ENCODE results near the gene VIL1.

The VIL1 gene

DNA sequence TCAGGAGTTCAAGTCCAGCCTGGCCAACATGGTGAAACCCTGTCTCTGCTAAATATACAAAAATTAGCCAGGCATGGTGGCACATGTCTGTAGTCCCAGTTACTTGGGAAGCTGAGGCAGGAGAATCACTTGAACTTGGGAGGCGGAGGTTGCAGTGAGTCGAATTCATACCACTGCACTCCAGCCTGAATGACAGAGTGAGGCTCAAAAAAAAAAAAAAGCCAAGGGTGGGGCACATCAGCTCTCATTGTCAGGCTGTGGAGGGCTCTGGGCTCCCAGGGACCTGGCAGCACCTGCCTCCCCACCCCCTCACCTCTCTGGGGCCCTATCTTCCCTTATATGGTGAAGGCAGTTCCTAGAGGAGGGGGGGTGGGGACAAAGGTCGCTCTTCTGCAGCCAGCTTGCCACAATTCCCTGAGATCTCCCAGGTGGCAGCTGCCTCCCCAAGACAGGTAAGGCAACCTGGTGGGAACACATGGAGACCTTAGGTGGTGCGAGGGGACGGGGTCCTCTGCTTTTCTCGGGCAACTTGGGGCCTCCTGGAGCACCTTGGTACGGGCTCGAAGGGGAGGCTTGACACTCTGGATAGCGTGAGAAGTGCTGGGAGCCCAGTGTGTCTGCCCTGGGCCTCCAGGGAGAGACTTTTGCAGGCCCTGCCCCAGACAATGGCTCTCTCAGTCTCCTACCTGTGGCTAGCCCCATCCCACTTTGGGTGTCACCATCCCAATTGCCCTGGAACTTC lies at the start of gene VIL1:
TSS of gene VIL1 (plus strand) at position 407 of the 742 bp plus-strand sequence. CDS start 4,656 bp downstream, outside the sequence.
- in situ Hi-C loops (cut with HindIII; ENCODE audit: low sequenced_read_pairs), result no loop called here
- DNase-seq (ENCODE audit: low read depth, low spot score), result no peak
- no peak within 1 kb of the TSS for H3K4me3 ChIP-seq (ENCODE audit: low read depth, low read length)
- TF ChIP-seq, protein P1, sequence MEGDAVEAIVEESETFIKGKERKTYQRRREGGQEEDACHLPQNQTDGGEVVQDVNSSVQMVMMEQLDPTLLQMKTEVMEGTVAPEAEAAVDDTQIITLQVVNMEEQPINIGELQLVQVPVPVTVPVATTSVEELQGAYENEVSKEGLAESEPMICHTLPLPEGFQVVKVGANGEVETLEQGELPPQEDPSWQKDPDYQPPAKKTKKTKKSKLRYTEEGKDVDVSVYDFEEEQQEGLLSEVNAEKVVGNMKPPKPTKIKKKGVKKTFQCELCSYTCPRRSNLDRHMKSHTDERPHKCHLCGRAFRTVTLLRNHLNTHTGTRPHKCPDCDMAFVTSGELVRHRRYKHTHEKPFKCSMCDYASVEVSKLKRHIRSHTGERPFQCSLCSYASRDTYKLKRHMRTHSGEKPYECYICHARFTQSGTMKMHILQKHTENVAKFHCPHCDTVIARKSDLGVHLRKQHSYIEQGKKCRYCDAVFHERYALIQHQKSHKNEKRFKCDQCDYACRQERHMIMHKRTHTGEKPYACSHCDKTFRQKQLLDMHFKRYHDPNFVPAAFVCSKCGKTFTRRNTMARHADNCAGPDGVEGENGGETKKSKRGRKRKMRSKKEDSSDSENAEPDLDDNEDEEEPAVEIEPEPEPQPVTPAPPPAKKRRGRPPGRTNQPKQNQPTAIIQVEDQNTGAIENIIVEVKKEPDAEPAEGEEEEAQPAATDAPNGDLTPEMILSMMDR (IDR thresholded peaks at IDR 0.05; ENCODE audit: low read depth, low read length), result no peak

GRCh38 chr2:218369330-218369729 lies 49.6 kb upstream of the VIL1 start:
- DNase-seq (ENCODE audit: low read depth, low spot score), result no peak

DNA sequence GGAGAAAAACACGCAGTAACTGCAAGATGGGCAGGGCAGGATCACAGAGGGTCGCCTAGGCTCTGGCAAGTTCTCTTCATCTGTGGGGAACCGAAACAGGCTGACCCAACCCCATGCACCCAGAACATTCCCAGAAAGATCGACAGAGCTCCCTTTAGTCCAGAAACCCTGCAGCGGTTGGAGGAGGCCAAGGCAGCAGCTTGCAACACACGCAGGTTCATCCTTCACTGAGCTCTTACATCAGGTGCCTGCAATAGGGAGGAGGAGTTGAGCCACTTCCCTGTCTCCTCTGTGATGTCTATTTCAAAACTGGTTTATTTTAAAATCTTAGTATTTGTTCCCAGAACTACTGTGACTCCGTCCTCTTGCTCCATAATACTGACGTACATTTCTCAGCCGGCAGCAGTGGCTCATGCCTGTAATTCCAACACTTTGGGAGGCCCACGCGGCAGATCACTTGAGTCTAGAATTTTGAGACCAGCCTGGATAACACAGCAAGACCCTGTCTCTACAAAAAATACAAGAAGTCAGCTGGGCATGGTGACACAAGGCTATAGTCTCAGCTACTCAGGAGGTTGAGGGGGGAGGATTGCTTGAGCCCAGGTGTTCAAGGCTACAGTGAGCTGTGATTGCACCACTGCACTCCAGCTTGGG lies 48.4 kb upstream of the VIL1 start:
- in situ Hi-C loops (cut with HindIII; ENCODE audit: low sequenced_read_pairs), result no loop called here
- H3K4me3 ChIP-seq (ENCODE audit: low read depth, low read length), result no peak overlapping the region
- TF ChIP-seq, protein P1 (IDR thresholded peaks at IDR 0.05; ENCODE audit: low read depth, low read length), result no peak
- DNase-seq (ENCODE audit: low read depth, low spot score), result no peak

More at GRCh38 chr2:218369330-218369729, 49.6 kb upstream of the VIL1 start:
- TF ChIP-seq, protein P1 (IDR thresholded peaks at IDR 0.05; ENCODE audit: low read depth, low read length), result no peak
- in situ Hi-C loops (cut with HindIII; ENCODE audit: low sequenced_read_pairs), result no loop called here
- H3K4me3 ChIP-seq (ENCODE audit: low read depth, low read length), result no peak overlapping the region

DNA sequence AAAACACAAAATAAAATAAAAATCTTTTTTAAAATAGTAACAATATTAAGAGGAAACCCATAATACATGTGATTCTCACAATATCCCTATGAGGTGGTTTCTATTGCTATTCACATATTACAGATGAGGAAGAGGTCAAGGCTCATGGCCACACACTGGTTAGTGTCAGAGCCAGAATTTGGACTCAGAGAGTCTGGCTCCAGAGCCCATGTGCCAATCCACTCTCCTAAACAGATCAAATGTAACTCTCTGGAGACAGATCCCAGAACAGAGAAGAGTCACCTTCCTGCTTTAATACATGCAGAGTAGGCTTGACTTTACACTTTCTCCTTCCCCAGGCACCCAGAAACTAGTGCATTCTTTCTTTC lies 47.0 kb upstream of the VIL1 start:
- TF ChIP-seq, protein P1 (IDR thresholded peaks at IDR 0.05; ENCODE audit: low read depth, low read length), result no peak
- no peak overlapping the region for H3K4me3 ChIP-seq (ENCODE audit: low read depth, low read length)
- in situ Hi-C loops (cut with HindIII; ENCODE audit: low sequenced_read_pairs), result no loop called here
- no peak for DNase-seq (ENCODE audit: low read depth, low spot score)

GRCh38 chr2:218374795-218375194 lies 44.1 kb upstream of the VIL1 start:
- TF ChIP-seq, protein P1 (IDR thresholded peaks at IDR 0.05; ENCODE audit: low read depth, low read length), result no peak
- H3K4me3 ChIP-seq (ENCODE audit: low read depth, low read length), result no peak overlapping the region
- DNase-seq (ENCODE audit: low read depth, low spot score), result no peak
- in situ Hi-C loops (cut with HindIII; ENCODE audit: low sequenced_read_pairs), result no loop called here

DNA sequence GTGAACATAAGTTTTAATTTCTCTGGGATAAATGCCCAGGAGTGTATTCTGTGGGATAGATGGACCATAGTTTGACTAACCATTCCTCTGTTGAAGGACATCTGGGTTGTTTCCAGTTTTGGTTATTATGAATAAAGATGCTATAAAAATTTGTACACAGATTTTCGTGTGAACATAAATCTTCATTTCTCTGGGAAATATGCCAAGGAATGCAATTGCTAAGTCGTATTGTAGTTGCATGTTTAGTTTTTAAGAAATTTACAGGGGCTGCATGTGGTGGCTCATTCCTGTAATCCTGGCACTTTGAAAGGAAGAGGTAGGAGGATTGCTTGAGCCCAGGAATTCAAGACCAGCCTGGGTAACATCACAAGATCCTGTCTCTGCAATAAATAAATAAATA lies 43.7 kb upstream of the VIL1 start:
- TF ChIP-seq, protein P1 (IDR thresholded peaks at IDR 0.05; ENCODE audit: low read depth, low read length), result no peak
- H3K4me3 ChIP-seq (ENCODE audit: low read depth, low read length), result no peak overlapping the region
- in situ Hi-C loops (cut with HindIII; ENCODE audit: low sequenced_read_pairs), result no loop called here
- no peak for DNase-seq (ENCODE audit: low read depth, low spot score)
